22Rv1 (cell line): ENCODE results near the gene PRRC2B.

Experiments used
- CTCF ChIP-seq: fragments of 450-650 bp; IDR thresholded peaks from 2 replicates; pipeline ENCODE4 v1.5.1; 2017; ENCODE audit warnings: mild to moderate bottlenecking
- ZFX ChIP-seq: fragments of 450-650 bp; IDR thresholded peaks from 2 replicates; pipeline ENCODE4 v1.6.1; 2017; ENCODE audit warnings: antibody characterized with exemption, borderline replicate concordance

DNA sequence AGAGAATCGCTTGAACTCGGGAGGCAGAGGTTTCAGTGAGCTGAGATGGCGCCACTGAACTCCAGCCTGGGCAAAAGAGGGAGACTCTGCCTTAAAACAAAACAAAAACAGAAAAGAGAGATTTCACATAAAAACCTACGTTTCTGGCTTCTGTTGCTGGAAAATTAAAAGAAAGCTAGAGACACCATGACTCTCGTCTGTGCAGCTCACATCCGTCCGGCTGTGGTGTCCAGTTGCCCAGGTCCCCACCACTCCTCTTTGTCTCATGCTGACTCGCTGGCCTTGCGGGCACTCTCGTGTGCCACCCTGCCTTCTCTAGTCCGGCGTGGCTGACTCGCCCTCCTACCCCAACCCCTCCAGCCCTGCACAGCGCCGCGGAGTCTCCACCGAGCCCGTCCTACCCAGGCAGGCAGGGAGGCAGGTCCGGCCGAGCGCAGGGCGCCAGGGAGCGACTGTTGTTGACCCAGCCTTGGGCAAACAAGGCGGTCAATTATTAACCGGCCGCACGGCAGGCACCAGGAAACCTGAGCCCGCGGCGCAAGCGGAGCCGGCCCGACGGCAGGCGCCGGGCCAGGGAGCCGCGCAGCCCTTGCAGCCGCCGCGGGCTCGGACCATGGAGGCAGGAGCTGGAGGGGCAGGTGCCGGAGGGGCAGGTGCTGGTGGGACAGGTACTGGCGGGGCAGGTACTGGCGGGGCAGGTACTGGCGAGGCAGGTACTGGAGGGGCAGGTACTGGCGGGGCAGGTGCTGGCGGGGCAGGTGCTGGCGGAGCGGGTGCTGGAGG is 151.3 kb downstream of the PRRC2B start, which contains the start of gene PRRT1B:
- TF ChIP-seq CTCF (peak; percentile 12; the same call in 1 of the 2 replicates), ZFX (no peak)
